Ishikawa (cell line): ENCODE results near the gene MCM10.

Source experiments
- EGR1 ChIP-seq: IDR thresholded peaks from 2 replicates; pipeline ENCODE4 v1.6.1; 2012
- NFIC ChIP-seq: IDR thresholded peaks from 2 replicates; pipeline ENCODE4 v1.6.1; 2012
- RAD21 ChIP-seq: IDR thresholded peaks from 2 replicates; pipeline ENCODE4 v1.6.1; 2012; ENCODE audit warnings: low read depth
- TAF1 ChIP-seq: IDR thresholded peaks from 2 replicates; pipeline ENCODE4 v1.6.1; 2012; ENCODE audit warnings: low read depth, mild to moderate bottlenecking
- TCF12 ChIP-seq: IDR thresholded peaks from 2 replicates; pipeline ENCODE4 v1.6.1; 2012; ENCODE audit warnings: low read depth
- YY1 ChIP-seq: IDR thresholded peaks from 2 replicates; pipeline ENCODE4 v1.6.1; 2012; ENCODE audit warnings: low read depth
- TF ChIP-seq, protein P1 (sequence below): IDR thresholded peaks from 2 replicates; pipeline ENCODE4 v1.6.1; 2012; ENCODE audit warnings: low read depth, mild to moderate bottlenecking
- TF ChIP-seq, protein P2 (sequence below): IDR thresholded peaks from 2 replicates; pipeline ENCODE4 v1.6.1; 2012

DNA sequence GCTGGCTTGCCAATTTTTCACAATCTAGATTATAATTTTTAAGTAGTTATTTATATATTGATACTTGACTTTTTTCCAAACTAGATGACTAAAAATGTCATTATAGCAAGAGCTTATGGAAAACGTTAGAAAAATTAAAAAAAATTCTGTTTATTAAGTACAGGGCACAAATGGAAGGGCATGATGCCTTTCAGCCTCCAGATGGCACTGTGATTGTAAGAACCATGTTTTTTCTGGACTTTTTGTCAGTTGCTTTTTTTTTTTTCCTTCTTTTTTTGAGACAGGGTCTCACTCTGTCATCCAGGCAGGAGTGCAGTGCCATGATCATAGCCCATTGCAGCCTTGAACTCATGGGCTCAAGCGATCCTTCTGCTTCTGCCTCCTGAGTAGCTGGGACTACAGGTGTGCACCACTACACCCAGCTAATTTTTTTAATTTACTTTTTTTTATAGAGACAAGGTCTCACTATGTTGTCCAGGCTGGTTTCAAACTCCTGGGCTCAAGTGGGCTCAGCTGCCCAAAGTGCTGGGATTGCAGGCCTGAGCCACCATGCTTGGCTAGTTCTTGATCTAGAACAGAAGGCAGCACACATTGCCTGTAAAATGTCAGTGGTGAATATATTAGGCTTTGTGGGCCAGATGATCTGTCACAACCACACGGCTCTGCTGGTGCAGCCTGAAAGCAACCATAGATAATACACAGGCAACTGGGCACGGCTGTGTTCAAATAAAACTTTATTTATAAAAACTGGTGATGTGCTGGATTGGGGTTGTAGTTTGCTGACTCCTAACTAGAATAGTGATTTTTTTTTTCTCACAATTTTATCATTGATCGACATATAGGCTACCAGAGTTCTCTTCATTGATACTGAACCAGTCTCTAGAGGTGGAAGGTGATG, 45.4 kb downstream of the MCM10 start:
- no peak for TF ChIP-seq TCF12
- no peak for TF ChIP-seq EGR1
- TF ChIP-seq NFIC: no peak
- no peak for TF ChIP-seq TAF1
- TF ChIP-seq RAD21: peak; percentile 30
- TF ChIP-seq, protein P1, sequence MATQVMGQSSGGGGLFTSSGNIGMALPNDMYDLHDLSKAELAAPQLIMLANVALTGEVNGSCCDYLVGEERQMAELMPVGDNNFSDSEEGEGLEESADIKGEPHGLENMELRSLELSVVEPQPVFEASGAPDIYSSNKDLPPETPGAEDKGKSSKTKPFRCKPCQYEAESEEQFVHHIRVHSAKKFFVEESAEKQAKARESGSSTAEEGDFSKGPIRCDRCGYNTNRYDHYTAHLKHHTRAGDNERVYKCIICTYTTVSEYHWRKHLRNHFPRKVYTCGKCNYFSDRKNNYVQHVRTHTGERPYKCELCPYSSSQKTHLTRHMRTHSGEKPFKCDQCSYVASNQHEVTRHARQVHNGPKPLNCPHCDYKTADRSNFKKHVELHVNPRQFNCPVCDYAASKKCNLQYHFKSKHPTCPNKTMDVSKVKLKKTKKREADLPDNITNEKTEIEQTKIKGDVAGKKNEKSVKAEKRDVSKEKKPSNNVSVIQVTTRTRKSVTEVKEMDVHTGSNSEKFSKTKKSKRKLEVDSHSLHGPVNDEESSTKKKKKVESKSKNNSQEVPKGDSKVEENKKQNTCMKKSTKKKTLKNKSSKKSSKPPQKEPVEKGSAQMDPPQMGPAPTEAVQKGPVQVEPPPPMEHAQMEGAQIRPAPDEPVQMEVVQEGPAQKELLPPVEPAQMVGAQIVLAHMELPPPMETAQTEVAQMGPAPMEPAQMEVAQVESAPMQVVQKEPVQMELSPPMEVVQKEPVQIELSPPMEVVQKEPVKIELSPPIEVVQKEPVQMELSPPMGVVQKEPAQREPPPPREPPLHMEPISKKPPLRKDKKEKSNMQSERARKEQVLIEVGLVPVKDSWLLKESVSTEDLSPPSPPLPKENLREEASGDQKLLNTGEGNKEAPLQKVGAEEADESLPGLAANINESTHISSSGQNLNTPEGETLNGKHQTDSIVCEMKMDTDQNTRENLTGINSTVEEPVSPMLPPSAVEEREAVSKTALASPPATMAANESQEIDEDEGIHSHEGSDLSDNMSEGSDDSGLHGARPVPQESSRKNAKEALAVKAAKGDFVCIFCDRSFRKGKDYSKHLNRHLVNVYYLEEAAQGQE: no peak
- no peak for TF ChIP-seq YY1
- TF ChIP-seq, protein P2, sequence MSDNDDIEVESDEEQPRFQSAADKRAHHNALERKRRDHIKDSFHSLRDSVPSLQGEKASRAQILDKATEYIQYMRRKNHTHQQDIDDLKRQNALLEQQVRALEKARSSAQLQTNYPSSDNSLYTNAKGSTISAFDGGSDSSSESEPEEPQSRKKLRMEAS: no peak
